HepG2 (cell line): ENCODE data around the gene CACNA1G. TPM values are rescaled to one million over a fixed set of nuclear protein-coding genes. Genes with fewer than 3 reads are reported as not detected.

Experiments
- AGO1 ChIP-seq: fragments of 200-400 bp; formaldehyde crosslinking; IDR thresholded peaks from 2 replicates; pipeline ENCODE4 v1.6.1; 2017; ENCODE audit warnings: mild to moderate bottlenecking, low read depth, low read length, moderate library complexity; ENCODE audit not compliant: poor library complexity, severe bottlenecking
- CREM ChIP-seq, 2 experiments: sonication (generic) in 1 of 2; formaldehyde crosslinking in 1 of 2; IDR thresholded peaks; 2 replicates each; pipeline versions ENCODE4 v1.4.0 to v1.6.1; 2016 to 2020; ENCODE audit warnings: antibody characterized with exemption in 1 of 2, mild to moderate bottlenecking in 1 of 2, missing genetic modification reagents in 1 of 2
- FOXP1 ChIP-seq, 2 experiments: fragments of 450-650 bp in 1 of 2; IDR thresholded peaks; 2 replicates each; pipeline ENCODE4 v1.6.1; 2017 to 2018; ENCODE audit warnings: antibody characterized with exemption in 1 of 2
- GATAD2A ChIP-seq: IDR thresholded peaks from 2 replicates; pipeline ENCODE4 v1.6.1; 2016
- NFATC3 ChIP-seq: sonication (generic); formaldehyde crosslinking; IDR thresholded peaks from 2 replicates; pipeline ENCODE4 v1.5.1; 2020; ENCODE audit warnings: mild to moderate bottlenecking, missing genetic modification reagents
- PAXIP1 ChIP-seq: sonication (generic); formaldehyde crosslinking; conservative IDR thresholded peaks from 2 replicates; pipeline ENCODE4 v1.4.0; 2020; ENCODE audit warnings: mild to moderate bottlenecking, missing genetic modification reagents, moderate library complexity
- POLR2G ChIP-seq: fragments of 200-400 bp; formaldehyde crosslinking; IDR thresholded peaks from 2 replicates; pipeline ENCODE4 v1.6.1; 2018; ENCODE audit warnings: mild to moderate bottlenecking, low read depth, low read length, moderate library complexity
- PPARG ChIP-seq: conservative IDR thresholded peaks from 2 replicates; pipeline ENCODE4 v1.6.1; 2016; ENCODE audit warnings: missing biosample characterization, missing genetic modification reagents
- TARDBP ChIP-seq: sonication (generic); formaldehyde crosslinking; IDR thresholded peaks from 2 replicates; pipeline ENCODE4 v1.8.0; 2022; ENCODE audit warnings: mild to moderate bottlenecking, missing genetic modification reagents
- TIGD3 ChIP-seq: sonication (generic); formaldehyde crosslinking; IDR thresholded peaks from 2 replicates; pipeline ENCODE4 v1.5.1; 2020; ENCODE audit warnings: mild to moderate bottlenecking, missing genetic modification reagents, borderline replicate concordance
- ZBTB44 ChIP-seq: sonication (generic); formaldehyde crosslinking; IDR thresholded peaks from 2 replicates; pipeline ENCODE4 v1.4.0; 2020; ENCODE audit warnings: missing genetic modification reagents
- ZNF34 ChIP-seq: sonication (generic); formaldehyde crosslinking; IDR thresholded peaks from 2 replicates; pipeline ENCODE4 v1.4.0; 2020; ENCODE audit warnings: mild to moderate bottlenecking, missing genetic modification reagents, borderline replicate concordance
- polyA plus RNA-seq, 8 experiments: library from polyadenylated mRNA; depleted of rRNA in 3 of 8; stranded (reverse) in 7 of 8; unstranded in 1 of 8; fragments of >200 nt; fragmentation: Illumina TruSeq in 4 of 8; extraction: Trizol in 4 of 8; gene quantifications; 2 replicates each; pipeline versions ENCODE4 v1.2.1 to v1.2.3, GENCODE V29; 2011 to 2016; ENCODE audit warnings: low read depth in 4 of 8, missing spikeins in 1 of 8, mixed read lengths in 1 of 8; ENCODE audit not compliant: insufficient read depth in 1 of 8
- total RNA-seq, 5 experiments: library from RNA; depleted of rRNA; stranded (reverse); fragments of >200 nt; fragmentation: Illumina TruSeq; extraction: Trizol; gene quantifications; 2 replicates each; pipeline ENCODE4 v1.2.3, GENCODE V29; 2016; ENCODE audit warnings: low read depth in 1 of 5
- TF ChIP-seq, protein P1 (sequence below): sonication (generic); formaldehyde crosslinking; IDR thresholded peaks from 2 replicates; pipeline ENCODE4 v1.4.0; 2020; ENCODE audit warnings: mild to moderate bottlenecking, missing genetic modification reagents

The CACNA1G gene
- total and polyA plus RNA-seq, 2 of the 13 experiments (the other 11 are each of a cell fraction or from before 2014, with no cell fraction given) = 0.02 TPM; not detected in 1

GRCh38 chr17:50635982-50636803 is 75.7 kb downstream of the CACNA1G start (continued):
- TF ChIP-seq, protein P1, sequence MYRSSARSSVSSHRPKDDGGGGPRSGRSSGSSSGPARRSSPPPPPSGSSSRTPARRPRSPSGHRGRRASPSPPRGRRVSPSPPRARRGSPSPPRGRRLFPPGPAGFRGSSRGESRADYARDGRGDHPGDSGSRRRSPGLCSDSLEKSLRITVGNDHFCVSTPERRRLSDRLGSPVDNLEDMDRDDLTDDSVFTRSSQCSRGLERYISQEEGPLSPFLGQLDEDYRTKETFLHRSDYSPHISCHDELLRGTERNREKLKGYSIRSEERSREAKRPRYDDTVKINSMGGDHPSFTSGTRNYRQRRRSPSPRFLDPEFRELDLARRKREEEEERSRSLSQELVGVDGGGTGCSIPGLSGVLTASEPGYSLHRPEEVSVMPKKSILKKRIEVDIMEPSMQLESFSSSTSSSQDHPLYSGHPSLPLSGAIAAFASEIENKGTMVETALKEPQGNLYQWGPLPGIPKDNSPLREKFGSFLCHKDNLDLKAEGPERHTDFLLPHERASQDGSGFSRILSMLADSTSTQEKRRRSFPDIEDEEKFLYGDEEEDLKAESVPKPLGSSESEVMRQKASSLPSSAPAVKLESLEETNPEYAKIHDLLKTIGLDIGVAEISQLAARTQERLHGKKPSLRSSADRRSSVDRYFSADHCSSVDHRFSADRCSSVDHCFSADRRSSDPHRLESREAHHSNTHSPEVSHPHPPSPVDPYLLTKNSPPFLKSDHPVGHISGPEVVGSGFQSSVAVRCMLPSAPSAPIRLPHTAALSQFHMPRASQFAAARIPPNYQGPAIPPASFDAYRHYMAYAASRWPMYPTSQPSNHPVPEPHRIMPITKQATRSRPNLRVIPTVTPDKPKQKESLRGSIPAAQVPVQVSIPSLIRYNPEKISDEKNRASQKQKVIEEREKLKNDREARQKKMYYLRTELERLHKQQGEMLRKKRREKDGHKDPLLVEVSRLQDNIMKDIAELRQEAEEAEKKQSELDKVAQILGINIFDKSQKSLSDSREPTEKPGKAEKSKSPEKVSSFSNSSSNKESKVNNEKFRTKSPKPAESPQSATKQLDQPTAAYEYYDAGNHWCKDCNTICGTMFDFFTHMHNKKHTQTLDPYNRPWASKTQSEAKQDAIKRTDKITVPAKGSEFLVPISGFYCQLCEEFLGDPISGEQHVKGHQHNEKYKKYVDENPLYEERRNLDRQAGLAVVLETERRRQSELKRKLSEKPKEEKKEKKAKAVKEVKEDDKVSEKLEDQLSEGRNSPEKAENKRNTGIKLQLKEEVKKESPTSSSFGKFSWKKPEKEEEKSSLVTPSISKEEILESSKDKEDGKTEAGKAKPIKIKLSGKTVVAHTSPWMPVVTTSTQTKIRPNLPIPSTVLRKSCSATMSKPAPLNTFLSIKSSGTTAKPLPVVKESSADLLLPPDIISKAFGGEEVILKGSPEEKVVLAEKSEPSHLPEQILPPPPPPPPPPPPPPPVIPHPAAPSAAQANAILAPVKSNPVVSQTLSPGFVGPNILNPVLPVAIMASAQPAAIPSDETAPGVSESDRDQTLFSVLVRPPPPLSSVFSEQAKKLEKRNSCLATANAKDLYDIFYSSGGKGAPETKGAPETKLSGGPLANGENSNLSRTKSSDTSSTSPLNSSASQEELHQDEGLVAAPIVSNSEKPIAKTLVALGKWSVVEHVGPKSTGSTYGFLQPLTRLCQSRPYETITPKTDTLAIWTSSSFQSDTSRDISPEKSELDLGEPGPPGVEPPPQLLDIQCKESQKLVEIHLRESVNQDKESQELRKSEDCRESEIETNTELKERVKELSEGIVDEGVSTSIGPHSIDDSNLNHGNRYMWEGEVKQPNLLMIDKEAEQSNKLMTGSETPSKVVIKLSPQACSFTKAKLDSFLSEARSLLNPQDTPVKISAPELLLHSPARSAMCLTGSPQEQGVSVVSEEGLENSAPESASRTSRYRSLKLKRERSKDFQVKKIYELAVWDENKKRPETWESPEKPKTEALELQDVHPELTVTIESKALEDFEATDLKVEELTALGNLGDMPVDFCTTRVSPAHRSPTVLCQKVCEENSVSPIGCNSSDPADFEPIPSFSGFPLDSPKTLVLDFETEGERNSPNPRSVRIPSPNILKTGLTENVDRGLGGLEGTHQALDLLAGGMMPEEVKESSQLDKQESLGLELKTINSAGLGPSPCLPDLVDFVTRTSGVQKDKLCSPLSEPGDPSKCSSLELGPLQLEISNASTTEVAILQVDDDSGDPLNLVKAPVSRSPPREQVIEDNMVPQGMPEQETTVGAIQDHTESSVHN (CRISPR knock-in tag) = no peak
- TF ChIP-seq TIGD3 (CRISPR knock-in tag) = no peak
- TF ChIP-seq CREM (IDR thresholded peaks at IDR 0.05) = no peak; the same call in 1 of the 2 replicates
- TF ChIP-seq CREM (CRISPR knock-in tag; IDR thresholded peaks at IDR 0.05) = no peak
- no peak for TF ChIP-seq AGO1
- no peak for TF ChIP-seq ZNF34 (CRISPR knock-in tag)
- peak; percentile 47 for TF ChIP-seq PPARG (CRISPR knock-in tag)
- peak; percentile 64; the same call in 1 of the 2 replicates for TF ChIP-seq PAXIP1 (CRISPR knock-in tag)
- TF ChIP-seq GATAD2A (CRISPR knock-in tag) = peak; percentile 94
- no peak for TF ChIP-seq POLR2G
- peak; percentile 70; the same call in 1 of the 2 replicates for TF ChIP-seq TARDBP
- no peak for TF ChIP-seq NFATC3
- no peak for TF ChIP-seq ZBTB44 (CRISPR knock-in tag)
- TF ChIP-seq FOXP1 (IDR thresholded peaks at IDR 0.05) = no peak
- peak; percentile 16; the same call in 1 of the 2 replicates for TF ChIP-seq FOXP1 (CRISPR knock-in tag; IDR thresholded peaks at IDR 0.05)
